ENCODE results near the gene LGI4.
A peak's percentile ranks its signal among the peaks of the same experiment; 100 is the strongest.

The LGI4 gene

GRCh38 chr19:35093430-35093829, 41.4 kb downstream of the LGI4 start:
- DNase-seq (ENCODE audit: insufficient read length, low spot score) (no peak), FAIRE-seq (no peak)
- no peak for TF ChIP-seq POLR2A (IDR thresholded peaks at IDR 0.05; ENCODE audit: low read depth, low read length)

GRCh38 chr19:35090506-35091214, 44.2 kb downstream of the LGI4 start:
- FAIRE-seq (no peak), DNase-seq (ENCODE audit: insufficient read length, low spot score) (peak; percentile 84)
- TF ChIP-seq POLR2A (IDR thresholded peaks at IDR 0.05; ENCODE audit: low read depth, low read length), result no peak

- FAIRE-seq (no peak), DNase-seq (ENCODE audit: insufficient read length, low spot score) (no peak)
Observed at GRCh38 chr19:35090160-35090505, 44.7 kb downstream of the LGI4 start.

GRCh38 chr19:35089554-35089953, 45.3 kb downstream of the LGI4 start:
- no peak for TF ChIP-seq POLR2A (IDR thresholded peaks at IDR 0.05; ENCODE audit: low read depth, low read length)
- FAIRE-seq, result no peak

More at GRCh38 chr19:35090160-35090505, 44.7 kb downstream of the LGI4 start:
- TF ChIP-seq POLR2A (IDR thresholded peaks at IDR 0.05; ENCODE audit: low read depth, low read length), result no peak

GRCh38 chr19:35088131-35088913, 46.5 kb downstream of the LGI4 start:
- peak; percentile 79 for FAIRE-seq
- peak; percentile 95 for DNase-seq (ENCODE audit: insufficient read length, low spot score)
- no peak for TF ChIP-seq POLR2A (IDR thresholded peaks at IDR 0.05; ENCODE audit: low read depth, low read length)

More at GRCh38 chr19:35089554-35089953, 45.3 kb downstream of the LGI4 start:
- no peak for DNase-seq (ENCODE audit: insufficient read length, low spot score)

GRCh38 chr19:35087393-35087792, 47.5 kb downstream of the LGI4 start:
- no peak for FAIRE-seq
- no peak for TF ChIP-seq POLR2A (IDR thresholded peaks at IDR 0.05; ENCODE audit: low read depth, low read length)
- no peak for DNase-seq (ENCODE audit: insufficient read length, low spot score)

- FAIRE-seq (no peak), DNase-seq (ENCODE audit: insufficient read length, low spot score) (no peak)
- TF ChIP-seq POLR2A (IDR thresholded peaks at IDR 0.05; ENCODE audit: low read depth, low read length), result no peak
Observed at GRCh38 chr19:35086455-35086854, 48.4 kb downstream of the LGI4 start.

- DNase-seq (ENCODE audit: insufficient read length, low spot score) (no peak), FAIRE-seq (no peak)
- TF ChIP-seq POLR2A (IDR thresholded peaks at IDR 0.05; ENCODE audit: low read depth, low read length), result no peak
Observed at GRCh38 chr19:35085947-35086346, 48.9 kb downstream of the LGI4 start.

- no peak for DNase-seq (ENCODE audit: insufficient read length, low spot score)
- no peak for FAIRE-seq
- TF ChIP-seq POLR2A (IDR thresholded peaks at IDR 0.05; ENCODE audit: low read depth, low read length), result no peak
Observed at GRCh38 chr19:35084509-35084762, 50.4 kb downstream of the LGI4 start.

GRCh38 chr19:35083691-35084508, 51.0 kb downstream of the LGI4 start:
- DNase-seq (ENCODE audit: insufficient read length, low spot score) (no peak), FAIRE-seq (no peak)
- no peak for TF ChIP-seq POLR2A (IDR thresholded peaks at IDR 0.05; ENCODE audit: low read depth, low read length)

- no peak for FAIRE-seq
- no peak for TF ChIP-seq POLR2A (IDR thresholded peaks at IDR 0.05; ENCODE audit: low read depth, low read length)
Observed at GRCh38 chr19:35081201-35081600, 53.7 kb downstream of the LGI4 start.

GRCh38 chr19:35080613-35081170, 54.2 kb downstream of the LGI4 start:
- FAIRE-seq, result no peak
- DNase-seq (ENCODE audit: insufficient read length, low spot score), result no peak
- TF ChIP-seq POLR2A (IDR thresholded peaks at IDR 0.05; ENCODE audit: low read depth, low read length), result no peak

More at GRCh38 chr19:35081201-35081600, 53.7 kb downstream of the LGI4 start:
- no peak for DNase-seq (ENCODE audit: insufficient read length, low spot score)

GRCh38 chr19:35079826-35080225, 55.0 kb downstream of the LGI4 start:
- FAIRE-seq (no peak), DNase-seq (ENCODE audit: insufficient read length, low spot score) (no peak)
- TF ChIP-seq POLR2A (IDR thresholded peaks at IDR 0.05; ENCODE audit: low read depth, low read length), result no peak

All from H54 (cell line).